NCI-H1417 treated with DMSO at 0.1 percent for 48 hours (cell line): ENCODE results near the gene SNX30.

Experiments used
- DNase-seq: peaks from one replicate; lab custom pipeline; 2025; lab: John Stamatoyannopoulos, UW

SNX30 gene

DNA sequence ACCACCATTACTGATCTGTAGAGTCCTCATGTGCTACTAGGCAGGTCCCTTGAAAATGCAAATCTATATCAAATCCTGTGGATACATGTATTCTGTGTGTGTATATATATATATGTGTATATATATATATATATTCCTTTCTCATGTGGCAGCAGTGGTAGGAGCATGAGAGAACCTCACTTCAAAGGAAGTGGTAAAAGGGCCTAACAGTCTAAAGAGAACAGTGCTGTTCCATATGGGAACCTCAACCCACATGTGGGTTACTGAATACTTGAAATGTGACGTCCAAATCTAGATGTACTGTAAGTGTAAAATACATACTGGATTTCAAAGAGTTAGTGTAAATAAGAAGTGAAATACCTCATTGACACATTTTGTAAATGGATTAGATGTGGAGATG, 134.8 kb downstream of the SNX30 start:
- DNase-seq, result no peak

DNA sequence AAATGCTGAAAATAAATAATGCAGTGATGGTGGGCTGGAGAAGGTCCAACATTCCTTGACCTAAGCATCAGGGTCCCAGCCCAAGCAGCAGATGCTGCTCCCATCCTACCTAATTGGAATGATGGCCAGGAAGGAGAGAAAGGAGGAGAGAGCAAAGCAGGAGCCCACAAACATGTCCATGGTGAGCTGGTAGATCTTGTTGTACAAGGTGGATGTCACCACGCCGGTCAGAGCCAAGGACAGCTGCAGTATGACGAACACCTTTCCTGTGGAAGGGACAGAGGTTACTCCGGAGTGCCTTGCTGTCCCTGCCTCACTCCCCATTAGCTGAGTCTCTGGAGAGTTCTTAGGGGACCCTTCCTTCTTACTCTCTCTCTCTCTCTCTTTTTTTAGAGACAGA, 135.8 kb downstream of the SNX30 start:
- DNase-seq, result no peak

DNA sequence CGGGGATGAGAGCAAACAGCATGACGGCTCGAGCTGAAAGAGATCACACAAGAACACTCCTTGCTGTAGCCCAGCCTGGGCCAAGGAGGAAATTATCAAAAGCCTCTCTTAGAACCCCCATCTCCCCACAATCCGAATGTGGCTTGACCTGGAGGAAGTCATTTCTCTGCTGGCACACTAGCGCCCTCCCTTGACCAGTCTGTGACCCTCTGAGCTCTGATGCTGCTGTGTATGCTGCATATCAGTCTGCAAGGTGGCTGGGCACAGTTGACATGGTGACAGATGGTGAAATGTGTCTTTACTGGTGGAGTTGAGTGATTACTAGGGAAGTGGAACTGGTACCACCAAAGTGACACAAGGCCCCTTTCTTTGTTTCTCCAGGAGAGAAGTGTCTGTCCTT, 136.8 kb downstream of the SNX30 start:
- DNase-seq, result no peak

DNA sequence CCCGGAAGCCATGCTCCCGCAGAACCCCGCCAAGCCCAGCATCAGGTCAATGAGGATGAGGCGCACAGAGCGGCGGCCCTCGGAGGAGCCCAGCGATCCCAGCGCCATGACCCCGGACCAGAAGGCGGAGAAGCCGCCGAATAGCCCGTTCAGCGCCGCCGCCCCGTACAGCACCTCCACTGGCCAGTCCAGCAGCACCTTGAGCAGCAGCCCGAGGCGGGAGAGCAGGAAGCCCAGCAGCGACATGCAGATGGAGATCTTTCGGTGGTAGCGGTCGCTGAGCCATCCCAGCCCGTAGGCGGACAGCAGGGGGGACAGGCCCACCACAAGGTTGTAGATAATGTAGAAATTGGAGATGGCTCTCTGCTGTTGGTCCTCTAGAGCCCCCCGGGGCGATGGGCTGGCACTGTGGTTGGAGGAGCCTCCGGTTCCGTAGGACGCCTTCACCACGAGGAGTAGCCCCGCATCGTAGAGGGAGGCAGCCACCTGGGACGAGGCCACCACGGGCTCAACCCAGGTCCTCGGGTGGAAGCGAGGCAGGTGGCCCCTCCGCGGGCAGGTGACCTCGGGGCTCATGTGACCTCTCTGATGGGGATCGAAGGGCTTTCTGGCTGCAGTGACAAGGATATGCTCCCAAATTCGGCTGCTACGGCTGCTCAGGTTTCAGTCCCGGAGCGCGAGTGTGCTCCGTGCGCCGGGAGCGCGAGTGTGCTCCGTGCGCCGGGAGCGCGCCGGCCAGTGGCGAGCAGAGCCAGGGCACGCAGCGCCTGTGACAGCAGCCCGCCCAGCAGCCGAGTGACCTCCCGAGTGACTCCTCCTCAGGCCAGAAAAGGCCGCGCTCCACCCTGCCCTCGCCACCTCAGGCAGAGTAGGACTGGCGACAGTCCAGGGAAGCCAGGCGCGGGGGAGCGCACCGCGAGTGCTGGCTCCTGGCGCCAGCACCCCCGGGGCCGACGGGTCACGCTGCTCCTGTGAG, 139.8 kb downstream of the SNX30 start, which contains the start of gene SLC46A2:
Gene SLC46A2, minus strand, starts transcription at position 771 of the 976 bp plus-strand sequence. Its CDS starts 195 bp downstream, at position 576.
- DNase-seq, result no peak

DNA sequence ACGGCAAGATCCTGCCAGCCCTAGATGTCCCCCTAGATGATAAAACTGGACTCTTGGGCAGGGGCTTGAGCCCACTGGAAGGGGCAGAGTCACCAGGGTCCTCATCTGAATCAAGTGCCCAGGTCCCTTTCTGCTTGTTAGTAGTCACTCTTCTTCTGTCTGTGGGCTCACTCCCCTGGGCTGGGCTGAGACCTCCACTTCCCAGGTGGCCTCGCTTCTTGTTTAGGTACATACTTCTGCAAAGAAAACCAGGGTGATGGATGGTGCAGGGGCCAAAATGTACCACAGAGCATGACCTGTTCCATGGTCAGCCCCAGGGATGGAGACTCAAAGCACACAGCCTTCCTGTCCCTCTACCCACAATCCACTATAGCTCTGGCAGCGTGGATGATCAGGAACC, 141.0 kb downstream of the SNX30 start:
- DNase-seq, result no peak

DNA sequence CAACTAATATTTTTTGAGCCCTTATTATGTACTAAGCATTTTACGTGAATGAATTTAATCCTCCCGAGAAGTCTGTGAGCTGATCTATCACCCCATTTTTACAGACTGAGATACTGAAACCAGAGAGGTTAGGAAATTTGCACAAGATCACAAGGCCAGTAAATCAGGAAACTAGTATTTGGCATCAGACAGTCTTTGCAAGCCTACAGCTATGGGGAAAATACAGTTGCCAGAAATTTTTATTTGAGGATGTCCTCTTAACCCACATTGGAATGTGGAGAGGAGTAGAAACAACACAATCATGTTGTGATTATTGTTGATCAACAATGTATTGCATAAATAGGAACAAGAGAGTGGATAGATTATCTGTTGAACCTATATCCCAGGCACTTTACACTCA, 142.4 kb downstream of the SNX30 start:
- no peak for DNase-seq

DNA sequence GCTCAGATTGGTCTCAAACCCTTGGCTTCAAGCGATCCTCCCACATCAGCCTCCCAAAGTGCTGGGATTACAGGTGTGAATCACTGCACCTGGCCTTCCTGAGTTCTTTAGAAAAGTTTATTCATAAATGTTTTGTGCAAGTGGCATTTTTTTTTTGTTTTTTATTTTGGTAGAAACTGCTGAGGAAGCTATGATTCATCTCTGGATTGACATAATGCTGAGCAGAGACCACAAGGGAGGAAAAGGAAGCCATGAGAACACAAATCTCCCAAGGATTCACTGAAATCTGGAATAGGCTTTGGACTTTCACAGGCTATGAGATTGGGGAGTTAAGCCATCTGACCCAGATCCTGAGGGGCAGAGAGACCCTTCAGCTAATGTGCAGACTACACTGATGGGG, 143.5 kb downstream of the SNX30 start:
- DNase-seq, result no peak

DNA sequence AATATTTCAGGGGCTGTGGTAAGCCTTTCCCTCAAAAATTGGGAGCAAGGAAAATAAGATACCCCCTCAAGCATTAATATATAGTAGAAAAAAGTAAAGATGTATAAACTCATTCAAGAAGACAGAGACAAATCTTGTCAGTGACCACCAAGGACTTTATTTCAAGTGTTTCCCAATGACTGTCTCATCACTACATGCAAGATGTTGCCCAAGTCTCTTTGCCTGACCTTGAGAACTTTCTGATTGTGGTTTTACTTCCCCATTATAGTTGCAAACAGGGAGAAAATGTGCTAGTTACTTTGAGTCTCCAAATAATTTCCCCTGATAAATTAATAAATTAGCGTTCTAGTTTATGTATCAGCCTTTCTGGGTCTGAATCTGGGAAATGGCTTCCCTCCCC, 144.1 kb downstream of the SNX30 start:
- DNase-seq, result no peak

DNA sequence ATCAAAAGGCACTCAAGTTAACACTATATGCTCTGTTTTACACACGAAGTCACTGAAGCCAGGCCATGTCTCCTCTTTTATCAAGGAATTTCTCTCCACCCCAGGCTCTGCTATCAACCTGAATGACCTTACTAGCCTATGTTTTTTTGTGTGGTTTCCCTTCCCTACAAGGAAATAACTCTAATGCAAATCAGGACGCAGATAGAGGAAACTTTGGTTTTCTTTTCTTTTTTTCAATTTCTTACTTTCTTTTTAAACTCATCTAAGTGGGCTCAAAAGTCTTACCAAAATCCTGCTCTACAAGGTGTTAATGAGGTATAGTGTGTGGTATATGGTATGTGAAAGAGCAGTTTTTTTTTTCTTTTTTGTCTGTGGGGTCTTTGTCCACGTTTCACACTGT, 145.6 kb downstream of the SNX30 start:
- DNase-seq, result no peak

DNA sequence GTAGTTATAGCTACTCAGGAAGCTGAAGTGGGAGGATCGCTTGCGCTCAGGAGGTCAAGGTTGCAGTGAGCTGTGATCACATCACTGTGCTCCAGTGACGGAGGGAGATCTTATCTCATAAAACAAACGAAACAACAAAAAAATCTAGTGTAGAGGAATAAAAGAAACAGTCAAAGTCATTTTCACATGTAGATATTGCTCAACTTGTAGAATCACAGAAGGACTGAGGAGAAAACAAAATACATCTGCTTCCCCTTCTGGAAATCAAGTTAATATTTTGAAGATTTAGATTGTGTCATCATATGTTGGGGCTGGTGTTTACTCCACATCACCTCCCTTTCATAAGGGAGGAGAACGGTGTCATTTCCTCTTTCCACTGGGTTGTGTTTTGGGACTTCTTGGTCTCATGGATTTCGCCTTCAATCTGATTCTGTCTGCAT, 148.3 kb downstream of the SNX30 start:
- DNase-seq, result no peak

DNA sequence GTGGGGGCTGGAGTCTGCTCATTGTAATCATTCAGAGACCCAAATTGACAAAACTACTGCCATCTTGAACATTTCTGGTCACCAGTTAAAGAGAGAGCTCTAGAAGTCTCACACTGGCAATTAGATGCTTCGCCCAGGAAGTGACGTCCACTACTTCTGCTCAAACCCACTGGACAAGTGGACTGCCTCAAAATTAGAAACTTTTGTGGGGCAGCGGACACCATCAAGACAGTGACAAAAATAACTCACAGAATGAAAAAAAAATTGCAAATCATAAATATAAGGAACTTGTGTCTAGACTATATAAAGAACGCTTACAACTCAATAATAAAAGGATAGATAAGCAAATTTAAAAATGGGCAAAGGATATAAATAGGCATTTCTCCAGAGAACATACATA, 149.9 kb downstream of the SNX30 start:
- no peak for DNase-seq

DNA sequence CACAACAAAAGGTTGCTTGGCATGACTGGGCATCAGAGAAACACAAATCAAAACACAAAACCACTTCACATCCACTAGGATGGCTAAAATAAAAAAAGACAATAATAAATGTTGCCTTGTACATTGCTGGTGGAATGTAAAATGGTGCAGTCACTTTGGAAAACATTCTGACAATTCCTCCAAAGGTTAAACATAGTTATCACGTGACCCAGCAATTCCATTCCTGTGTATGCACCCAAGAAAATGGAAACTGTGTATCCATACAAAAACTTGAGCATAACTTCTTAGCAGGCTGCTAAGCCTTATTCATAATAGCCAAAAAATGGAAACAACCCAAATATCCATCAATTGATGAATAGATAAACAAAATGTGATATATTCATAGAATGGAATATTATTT, 150.3 kb downstream of the SNX30 start:
- DNase-seq, result no peak

DNA sequence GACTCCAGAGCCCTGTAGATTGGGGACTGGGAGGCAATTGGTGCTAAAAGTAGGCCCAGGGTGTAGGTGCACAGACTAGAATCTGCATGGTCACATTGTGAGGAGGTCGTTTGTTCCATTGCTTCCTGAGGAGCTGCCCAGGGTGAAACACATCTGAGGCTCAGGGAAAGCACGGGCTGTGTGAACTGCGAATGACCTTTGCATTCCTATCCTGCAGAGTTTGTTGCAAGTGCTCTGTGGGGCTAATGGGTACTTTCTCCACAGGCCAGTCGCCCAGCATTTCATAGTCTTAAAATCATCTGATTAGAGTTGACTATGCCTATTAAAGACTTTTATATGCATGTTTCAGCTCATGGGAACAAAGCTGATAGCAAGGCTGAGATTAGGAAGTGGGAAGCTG, 154.5 kb downstream of the SNX30 start:
- no peak for DNase-seq

DNA sequence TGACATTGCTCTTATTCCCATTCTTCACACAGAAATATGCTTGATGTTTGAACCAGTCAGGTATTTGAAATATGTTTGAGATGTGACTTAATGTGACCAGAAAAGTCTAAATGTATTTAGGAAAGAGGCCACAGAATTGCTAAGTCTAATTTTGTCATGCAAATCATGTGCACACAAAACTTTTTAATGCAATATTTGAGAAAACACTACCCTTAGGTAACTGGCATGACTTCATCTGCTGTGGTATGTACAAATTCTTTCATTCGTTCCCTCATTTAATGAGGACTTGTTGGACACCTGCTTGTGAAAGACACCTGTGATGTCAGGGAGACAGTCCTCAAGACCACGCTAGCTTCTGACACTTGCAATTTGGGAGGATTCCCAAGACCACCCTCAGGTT, 161.2 kb downstream of the SNX30 start:
- DNase-seq, result no peak

DNA sequence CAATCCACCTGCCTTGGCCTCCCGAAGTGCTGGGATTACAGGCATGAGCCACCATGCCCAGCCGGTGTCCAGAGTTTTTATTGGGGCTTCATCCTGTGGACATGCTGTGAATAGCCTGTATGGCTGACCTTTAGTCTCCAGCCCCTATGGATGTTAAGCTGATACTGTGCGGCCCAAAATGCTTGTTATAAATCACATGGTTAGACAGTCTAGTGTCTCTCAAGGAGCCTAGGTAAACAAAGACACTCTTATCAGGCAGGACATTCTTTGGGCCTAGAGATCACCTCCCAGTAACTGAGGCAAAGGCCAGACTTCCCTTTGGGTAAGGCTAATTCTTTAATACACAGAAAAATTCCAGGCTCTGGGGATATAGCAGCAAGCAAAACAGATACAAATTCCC, 162.1 kb downstream of the SNX30 start:
- no peak for DNase-seq

DNA sequence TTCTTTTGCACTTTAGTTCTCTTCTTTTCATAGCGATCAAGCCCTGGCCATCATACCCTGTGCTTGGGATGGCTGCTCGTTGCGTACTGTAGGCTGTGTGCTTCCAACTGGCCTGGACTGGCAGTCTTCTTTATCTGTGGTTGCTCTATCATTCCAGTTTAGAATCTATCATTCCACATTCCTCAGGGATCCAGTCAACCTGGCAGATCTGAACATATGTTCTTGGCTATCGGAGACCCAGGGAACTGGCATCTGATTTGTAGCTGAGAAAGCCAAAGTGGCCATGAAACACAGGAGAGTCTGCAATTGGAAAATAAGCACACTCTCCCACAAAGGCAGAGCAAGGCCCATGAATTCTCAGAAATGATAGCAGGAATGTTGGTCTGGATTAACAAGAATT, 162.8 kb downstream of the SNX30 start:
- no peak for DNase-seq

DNA sequence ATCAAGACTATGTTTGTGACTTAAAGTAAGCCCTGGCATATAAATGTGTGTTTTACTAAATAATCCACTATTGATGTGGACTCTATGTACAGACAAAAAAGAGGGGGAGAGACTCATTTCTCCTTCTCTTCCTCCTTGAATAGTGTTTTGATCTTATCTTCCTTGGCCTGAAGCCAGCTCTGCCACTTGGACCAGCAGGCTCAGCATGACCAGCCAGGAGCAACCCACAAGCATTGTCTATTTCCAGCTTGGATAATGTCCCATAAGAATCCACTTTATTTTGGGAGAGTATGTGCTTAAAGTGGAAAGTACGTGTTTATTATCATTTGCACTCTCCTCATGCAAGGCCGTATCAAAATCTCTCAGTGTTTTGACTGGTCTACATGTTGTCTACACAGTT, 164.0 kb downstream of the SNX30 start:
- DNase-seq, result no peak

DNA sequence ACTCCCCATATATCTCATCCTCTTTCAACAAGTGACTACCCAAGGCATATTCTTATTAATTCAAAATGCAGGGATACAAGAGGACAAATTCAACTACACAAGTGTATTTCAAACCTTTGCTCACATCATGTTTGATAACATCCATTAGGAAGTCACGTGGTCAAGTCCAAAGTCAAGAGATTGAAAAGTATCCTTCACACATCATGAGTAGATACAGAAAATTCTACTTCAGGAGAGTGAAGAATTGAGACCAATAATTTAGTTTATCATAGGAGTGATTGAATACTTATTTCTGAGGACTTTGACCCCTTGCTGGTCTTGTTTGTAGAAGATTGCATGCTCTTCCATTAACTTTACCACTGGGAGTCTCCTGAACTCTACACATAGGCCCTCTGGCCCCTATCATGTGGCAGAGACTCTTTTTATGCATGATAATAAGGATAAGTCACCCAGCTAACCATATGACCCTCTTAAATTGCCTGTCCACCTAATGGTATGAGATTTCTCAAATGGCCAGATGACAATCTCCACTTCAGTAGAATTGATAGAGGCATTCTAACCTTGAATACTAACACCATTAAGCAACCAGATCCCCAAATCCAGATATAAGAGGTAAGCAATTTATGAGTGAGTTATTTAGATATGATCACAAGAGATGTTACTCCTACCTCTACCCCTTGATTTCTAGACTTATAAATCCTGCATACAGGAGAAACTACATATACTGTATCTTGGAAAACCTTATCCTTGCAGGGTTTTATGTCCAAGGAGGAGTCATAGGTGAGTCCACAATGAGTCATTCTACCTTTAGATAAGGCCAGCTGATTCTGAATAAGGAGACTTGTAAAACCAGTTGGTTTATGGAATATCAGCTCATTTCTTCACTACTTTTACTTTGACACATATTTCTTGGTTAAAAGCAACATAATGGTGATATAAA, 166.8 kb downstream of the SNX30 start:
- no peak for DNase-seq

DNA sequence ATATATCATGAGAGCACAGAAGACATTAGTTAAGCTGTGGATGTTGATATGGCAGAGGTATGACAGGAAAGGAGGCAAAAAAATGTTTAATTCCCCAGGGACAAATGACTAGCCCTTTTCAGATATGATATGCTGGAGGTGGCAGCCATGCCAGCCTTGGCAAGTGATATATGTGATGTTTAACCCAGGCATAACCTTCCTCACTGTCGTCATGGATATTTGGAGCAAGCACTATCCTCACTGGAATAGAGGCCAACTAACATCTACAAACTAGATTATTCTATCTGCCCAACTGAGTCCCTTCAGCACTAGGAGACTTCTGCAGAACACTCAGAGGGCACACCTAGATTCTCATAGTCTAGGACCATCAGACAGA, 167.4 kb downstream of the SNX30 start:
- DNase-seq, result no peak

DNA sequence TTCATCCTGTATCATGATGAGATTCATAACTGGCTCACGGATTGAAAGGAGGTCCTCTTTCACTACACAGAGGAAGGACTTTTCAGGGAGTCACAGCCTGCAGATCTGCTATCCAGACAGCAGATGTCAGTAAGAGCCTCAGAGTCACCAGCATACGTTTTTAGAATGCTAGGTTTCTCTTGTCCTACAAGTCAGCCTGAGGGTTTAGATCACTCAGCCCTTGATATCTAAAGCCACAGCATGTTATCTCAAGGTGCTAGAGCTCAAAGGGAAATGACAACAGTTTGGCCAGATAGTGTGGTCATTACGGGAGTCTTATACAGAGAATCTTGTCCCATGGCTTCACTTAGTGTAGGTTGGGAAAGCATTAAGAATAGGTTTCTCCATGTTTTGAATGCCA, 171.0 kb downstream of the SNX30 start:
- DNase-seq, result no peak
